Skin of body (tissue), 2 donors: ENCODE measurements around the gene OASL. TPM values are rescaled to one million over a fixed set of nuclear protein-coding genes. Genes with fewer than 3 reads are reported as not detected.

Source experiments
- DNase-seq: peaks from one replicate; lab custom pipeline; 2025; lab: John Stamatoyannopoulos, UW
- total RNA-seq: library from RNA; depleted of rRNA; stranded (reverse); fragments of >200 nt; gene quantifications from one replicate; pipeline ENCODE4 v1.2.3, GENCODE V29; 2014

Gene OASL
- total RNA-seq, 1 donor from 2014 or later: 0.30 TPM

GRCh38 chr12:120992989-120993388, 46.1 kb downstream of the OASL start:
- DNase-seq: no peak

- DNase-seq: no peak
Measured at GRCh38 chr12:120991965-120992364, 47.1 kb downstream of the OASL start.

GRCh38 chr12:120990487-120991055, 48.5 kb downstream of the OASL start:
- no peak for DNase-seq

GRCh38 chr12:120989687-120990086, 49.4 kb downstream of the OASL start:
- DNase-seq: no peak

GRCh38 chr12:120988658-120989057, 50.4 kb downstream of the OASL start:
- no peak for DNase-seq

GRCh38 chr12:120988234-120988633, 50.8 kb downstream of the OASL start:
- DNase-seq: no peak

GRCh38 chr12:120984351-120984898, 54.6 kb downstream of the OASL start:
- DNase-seq: no peak

- DNase-seq: no peak
Measured at GRCh38 chr12:120983759-120984158, 55.3 kb downstream of the OASL start.

GRCh38 chr12:120982659-120983058, 56.4 kb downstream of the OASL start:
- DNase-seq: no peak

- no peak for DNase-seq
Measured at GRCh38 chr12:120981407-120981941, 57.6 kb downstream of the OASL start.

GRCh38 chr12:120980800-120981368, 58.2 kb downstream of the OASL start:
- no peak for DNase-seq

- DNase-seq: no peak
Measured at GRCh38 chr12:120979862-120980696, 59.0 kb downstream of the OASL start.

- DNase-seq: no peak
Measured at GRCh38 chr12:120979220-120979861, 59.7 kb downstream of the OASL start.

- no peak for DNase-seq
Measured at GRCh38 chr12:120978296-120979219, 60.5 kb downstream of the OASL start, which contains the start of gene HNF1A. Gene HNF1A (plus strand): TSS chr12:120978543. CDS start chr12:120978769, 226 bp downstream.

GRCh38 chr12:120977531-120978295, 61.3 kb downstream of the OASL start:
- no peak for DNase-seq

GRCh38 chr12:120972870-120973543, 66.0 kb downstream of the OASL start:
- no peak for DNase-seq

- DNase-seq: peak; percentile 74
Measured at GRCh38 chr12:120971299-120972180, 67.5 kb downstream of the OASL start.

- DNase-seq: no peak
Measured at GRCh38 chr12:120970310-120970709, 68.7 kb downstream of the OASL start.
